Measurements from ENCODE around the gene TULP1. TPM values are rescaled to one million over a fixed set of nuclear protein-coding genes. Genes with fewer than 3 reads are reported as not detected.

The TULP1 gene
- total and polyA plus RNA-seq, 2 of the 8 experiments (the other 6 are each of a cell fraction or from before 2014, with no cell fraction given) = 3.2 to 6.8 TPM

DNA sequence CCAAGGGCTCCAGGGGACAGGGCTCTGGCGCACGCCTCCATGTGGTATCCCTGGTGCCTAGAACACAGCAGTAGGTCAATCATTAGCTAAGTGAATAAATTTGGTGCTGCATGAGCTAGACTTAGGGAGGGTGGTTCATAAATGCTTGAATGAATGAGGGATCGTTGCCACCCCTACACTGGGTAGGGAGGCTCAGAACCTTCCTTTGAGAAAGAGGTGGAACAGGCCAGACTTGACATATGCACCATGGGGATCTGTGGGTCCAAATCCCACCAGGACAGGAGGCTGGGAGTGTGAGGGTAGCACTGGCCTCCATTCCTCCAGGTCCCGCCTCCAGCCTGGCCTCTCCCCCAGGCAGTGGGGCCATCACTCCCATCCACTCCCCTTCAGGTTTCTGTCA is 29.6 kb downstream of the TULP1 start (continued):
- TF ChIP-seq, protein P1, sequence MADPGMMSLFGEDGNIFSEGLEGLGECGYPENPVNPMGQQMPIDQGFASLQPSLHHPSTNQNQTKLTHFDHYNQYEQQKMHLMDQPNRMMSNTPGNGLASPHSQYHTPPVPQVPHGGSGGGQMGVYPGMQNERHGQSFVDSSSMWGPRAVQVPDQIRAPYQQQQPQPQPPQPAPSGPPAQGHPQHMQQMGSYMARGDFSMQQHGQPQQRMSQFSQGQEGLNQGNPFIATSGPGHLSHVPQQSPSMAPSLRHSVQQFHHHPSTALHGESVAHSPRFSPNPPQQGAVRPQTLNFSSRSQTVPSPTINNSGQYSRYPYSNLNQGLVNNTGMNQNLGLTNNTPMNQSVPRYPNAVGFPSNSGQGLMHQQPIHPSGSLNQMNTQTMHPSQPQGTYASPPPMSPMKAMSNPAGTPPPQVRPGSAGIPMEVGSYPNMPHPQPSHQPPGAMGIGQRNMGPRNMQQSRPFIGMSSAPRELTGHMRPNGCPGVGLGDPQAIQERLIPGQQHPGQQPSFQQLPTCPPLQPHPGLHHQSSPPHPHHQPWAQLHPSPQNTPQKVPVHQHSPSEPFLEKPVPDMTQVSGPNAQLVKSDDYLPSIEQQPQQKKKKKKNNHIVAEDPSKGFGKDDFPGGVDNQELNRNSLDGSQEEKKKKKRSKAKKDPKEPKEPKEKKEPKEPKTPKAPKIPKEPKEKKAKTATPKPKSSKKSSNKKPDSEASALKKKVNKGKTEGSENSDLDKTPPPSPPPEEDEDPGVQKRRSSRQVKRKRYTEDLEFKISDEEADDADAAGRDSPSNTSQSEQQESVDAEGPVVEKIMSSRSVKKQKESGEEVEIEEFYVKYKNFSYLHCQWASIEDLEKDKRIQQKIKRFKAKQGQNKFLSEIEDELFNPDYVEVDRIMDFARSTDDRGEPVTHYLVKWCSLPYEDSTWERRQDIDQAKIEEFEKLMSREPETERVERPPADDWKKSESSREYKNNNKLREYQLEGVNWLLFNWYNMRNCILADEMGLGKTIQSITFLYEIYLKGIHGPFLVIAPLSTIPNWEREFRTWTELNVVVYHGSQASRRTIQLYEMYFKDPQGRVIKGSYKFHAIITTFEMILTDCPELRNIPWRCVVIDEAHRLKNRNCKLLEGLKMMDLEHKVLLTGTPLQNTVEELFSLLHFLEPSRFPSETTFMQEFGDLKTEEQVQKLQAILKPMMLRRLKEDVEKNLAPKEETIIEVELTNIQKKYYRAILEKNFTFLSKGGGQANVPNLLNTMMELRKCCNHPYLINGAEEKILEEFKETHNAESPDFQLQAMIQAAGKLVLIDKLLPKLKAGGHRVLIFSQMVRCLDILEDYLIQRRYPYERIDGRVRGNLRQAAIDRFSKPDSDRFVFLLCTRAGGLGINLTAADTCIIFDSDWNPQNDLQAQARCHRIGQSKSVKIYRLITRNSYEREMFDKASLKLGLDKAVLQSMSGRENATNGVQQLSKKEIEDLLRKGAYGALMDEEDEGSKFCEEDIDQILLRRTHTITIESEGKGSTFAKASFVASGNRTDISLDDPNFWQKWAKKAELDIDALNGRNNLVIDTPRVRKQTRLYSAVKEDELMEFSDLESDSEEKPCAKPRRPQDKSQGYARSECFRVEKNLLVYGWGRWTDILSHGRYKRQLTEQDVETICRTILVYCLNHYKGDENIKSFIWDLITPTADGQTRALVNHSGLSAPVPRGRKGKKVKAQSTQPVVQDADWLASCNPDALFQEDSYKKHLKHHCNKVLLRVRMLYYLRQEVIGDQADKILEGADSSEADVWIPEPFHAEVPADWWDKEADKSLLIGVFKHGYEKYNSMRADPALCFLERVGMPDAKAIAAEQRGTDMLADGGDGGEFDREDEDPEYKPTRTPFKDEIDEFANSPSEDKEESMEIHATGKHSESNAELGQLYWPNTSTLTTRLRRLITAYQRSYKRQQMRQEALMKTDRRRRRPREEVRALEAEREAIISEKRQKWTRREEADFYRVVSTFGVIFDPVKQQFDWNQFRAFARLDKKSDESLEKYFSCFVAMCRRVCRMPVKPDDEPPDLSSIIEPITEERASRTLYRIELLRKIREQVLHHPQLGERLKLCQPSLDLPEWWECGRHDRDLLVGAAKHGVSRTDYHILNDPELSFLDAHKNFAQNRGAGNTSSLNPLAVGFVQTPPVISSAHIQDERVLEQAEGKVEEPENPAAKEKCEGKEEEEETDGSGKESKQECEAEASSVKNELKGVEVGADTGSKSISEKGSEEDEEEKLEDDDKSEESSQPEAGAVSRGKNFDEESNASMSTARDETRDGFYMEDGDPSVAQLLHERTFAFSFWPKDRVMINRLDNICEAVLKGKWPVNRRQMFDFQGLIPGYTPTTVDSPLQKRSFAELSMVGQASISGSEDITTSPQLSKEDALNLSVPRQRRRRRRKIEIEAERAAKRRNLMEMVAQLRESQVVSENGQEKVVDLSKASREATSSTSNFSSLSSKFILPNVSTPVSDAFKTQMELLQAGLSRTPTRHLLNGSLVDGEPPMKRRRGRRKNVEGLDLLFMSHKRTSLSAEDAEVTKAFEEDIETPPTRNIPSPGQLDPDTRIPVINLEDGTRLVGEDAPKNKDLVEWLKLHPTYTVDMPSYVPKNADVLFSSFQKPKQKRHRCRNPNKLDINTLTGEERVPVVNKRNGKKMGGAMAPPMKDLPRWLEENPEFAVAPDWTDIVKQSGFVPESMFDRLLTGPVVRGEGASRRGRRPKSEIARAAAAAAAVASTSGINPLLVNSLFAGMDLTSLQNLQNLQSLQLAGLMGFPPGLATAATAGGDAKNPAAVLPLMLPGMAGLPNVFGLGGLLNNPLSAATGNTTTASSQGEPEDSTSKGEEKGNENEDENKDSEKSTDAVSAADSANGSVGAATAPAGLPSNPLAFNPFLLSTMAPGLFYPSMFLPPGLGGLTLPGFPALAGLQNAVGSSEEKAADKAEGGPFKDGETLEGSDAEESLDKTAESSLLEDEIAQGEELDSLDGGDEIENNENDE (IDR thresholded peaks at IDR 0.05; ENCODE audit: insufficient replicate concordance, low read length) = no peak
- TF ChIP-seq CBX5 (IDR thresholded peaks at IDR 0.05; ENCODE audit: low read depth, low read length) (no peak), TEAD4 (IDR thresholded peaks at IDR 0.05; ENCODE audit: low read depth, low read length) (no peak), SIRT6 (IDR thresholded peaks at IDR 0.05; ENCODE audit: low read length) (no peak), NRF1 (IDR thresholded peaks at IDR 0.05; ENCODE audit: low read depth, low read length) (no peak), TAF1 (IDR thresholded peaks at IDR 0.05; ENCODE audit: low read depth, low read length) (no peak), RBBP5 (IDR thresholded peaks at IDR 0.05; ENCODE audit: borderline replicate concordance, low read depth, low read length) (no peak), RXRA (IDR thresholded peaks at IDR 0.05; ENCODE audit: insufficient read depth, low read depth, low read length) (no peak), SIN3A (conservative IDR thresholded peaks at IDR 0.05 in 1 of 2, IDR thresholded peaks at IDR 0.05 in 1 of 2; ENCODE audit: low read depth in 1 of 2, low read length in 2 of 2) (no peak), SP1 (IDR thresholded peaks at IDR 0.05; ENCODE audit: low read depth, low read length) (no peak), CREB1 (IDR thresholded peaks at IDR 0.05) (no peak)
- TF ChIP-seq, protein P2, sequence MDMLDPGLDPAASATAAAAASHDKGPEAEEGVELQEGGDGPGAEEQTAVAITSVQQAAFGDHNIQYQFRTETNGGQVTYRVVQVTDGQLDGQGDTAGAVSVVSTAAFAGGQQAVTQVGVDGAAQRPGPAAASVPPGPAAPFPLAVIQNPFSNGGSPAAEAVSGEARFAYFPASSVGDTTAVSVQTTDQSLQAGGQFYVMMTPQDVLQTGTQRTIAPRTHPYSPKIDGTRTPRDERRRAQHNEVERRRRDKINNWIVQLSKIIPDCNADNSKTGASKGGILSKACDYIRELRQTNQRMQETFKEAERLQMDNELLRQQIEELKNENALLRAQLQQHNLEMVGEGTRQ (IDR thresholded peaks at IDR 0.05; ENCODE audit: low read length) = no peak
